ACC112 (cell line): ENCODE measurements around the gene MAP2K4.

ENCODE experiments used
- H2AFZ ChIP-seq: fragments of 200-600 bp; sonication (generic); one replicate; pipeline ENCODE4 v1.6.0; 2017; ENCODE audit warnings: antibody characterized with exemption, low read length; ENCODE audit not compliant: unreplicated experiment
- H3K27ac ChIP-seq: fragments of 200-600 bp; sonication (generic); 2 replicates; pipeline ENCODE4 v1.5.1; 2014; ENCODE audit warnings: low read depth, mild to moderate bottlenecking, antibody characterized with exemption, low read length, moderate library complexity
- H3K27me3 ChIP-seq: fragments of 200-600 bp; sonication (generic); 2 replicates; pipeline ENCODE4 v1.6.1; 2014; ENCODE audit warnings: mild to moderate bottlenecking, antibody characterized with exemption, low read length, moderate library complexity, mixed read lengths; ENCODE audit not compliant: insufficient read depth
- H3K36me3 ChIP-seq: fragments of 200-600 bp; sonication (generic); 2 replicates; pipeline ENCODE4 v1.6.1; 2016; ENCODE audit warnings: mild to moderate bottlenecking, antibody characterized with exemption, low read length, moderate library complexity, mixed read lengths; ENCODE audit not compliant: insufficient read depth
- H3K4me1 ChIP-seq: fragments of 200-600 bp; sonication (generic); one replicate; pipeline ENCODE4 v1.6.1; 2016; ENCODE audit warnings: low read length, mixed read lengths; ENCODE audit not compliant: insufficient read depth, unreplicated experiment, control insufficient read depth
- H3K4me3 ChIP-seq: fragments of 200-600 bp; sonication (generic); 2 replicates; pipeline ENCODE4 v1.5.1; 2014; ENCODE audit warnings: mild to moderate bottlenecking, low read depth, low read length
- H3K79me2 ChIP-seq: fragments of 200-600 bp; sonication (generic); one replicate; pipeline ENCODE4 v1.6.0; 2016; ENCODE audit warnings: low read length; ENCODE audit not compliant: control insufficient read depth, unreplicated experiment, insufficient read depth

The MAP2K4 gene

GRCh38 chr17:11997147-11997971 lies 23.3 kb upstream of the MAP2K4 start, which contains the start of gene ZNF18:
ZNF18 (minus strand) TSS chr17:11997475; CDS start chr17:11992829, 4,646 bp downstream.
- Histone ChIP-seq H2AFZ (peak within 1 kb of the TSS; percentile 99), H3K27ac (peak within 1 kb of the TSS; percentile 55), H3K27me3 (no peaks in the 10 kb centered on the region), H3K79me2 (peaks cover 4% of the 10 kb centered on the region), H3K36me3 (no peaks in the 10 kb centered on the region), H3K4me1 (no peaks in the 10 kb centered on the region), H3K4me3 (peak within 1 kb of the TSS; percentile 82)

- no peaks in the 10 kb centered on the region for H3K36me3 ChIP-seq
- H3K27me3 ChIP-seq: no peaks in the 10 kb centered on the region
- H3K27ac ChIP-seq: peak overlapping the region; percentile 39; the same call in 1 of the 2 replicates
- peak overlapping the region; percentile 82 for H3K4me3 ChIP-seq
- H3K79me2 ChIP-seq: peaks cover 4% of the 10 kb centered on the region
- H2AFZ ChIP-seq: peak overlapping the region; percentile 99
- no peaks in the 10 kb centered on the region for H3K4me1 ChIP-seq
Measured at GRCh38 chr17:11997972-11998233, 22.8 kb upstream of the MAP2K4 start.

- Histone ChIP-seq H3K27me3 (no peaks in the 10 kb centered on the region), H3K4me3 (no peak overlapping the region), H3K27ac (no peak overlapping the region), H3K36me3 (no peaks in the 10 kb centered on the region), H3K4me1 (no peaks in the 10 kb centered on the region), H2AFZ (no peak overlapping the region), H3K79me2 (peaks cover 4% of the 10 kb centered on the region)
Measured at GRCh38 chr17:11999696-12000095, 21.0 kb upstream of the MAP2K4 start.

GRCh38 chr17:12007466-12007865 lies 13.2 kb upstream of the MAP2K4 start:
- no peaks in the 10 kb centered on the region for H3K79me2 ChIP-seq
- H2AFZ ChIP-seq: no peak overlapping the region
- H3K27me3 ChIP-seq: no peaks in the 10 kb centered on the region
- H3K27ac ChIP-seq: no peak overlapping the region
- peaks cover 5% of the 10 kb centered on the region for H3K4me1 ChIP-seq
- H3K4me3 ChIP-seq: no peak overlapping the region
- H3K36me3 ChIP-seq: no peaks in the 10 kb centered on the region

- Histone ChIP-seq H3K36me3 (0 out of 2 replicates have a peak, but pooled peaks cover 4% of the 10 kb centered on the region), H3K27ac (no peak overlapping the region), H2AFZ (no peak overlapping the region), H3K79me2 (peaks cover 59% of the 10 kb centered on the region), H3K27me3 (no peaks in the 10 kb centered on the region), H3K4me1 (peaks cover 46% of the 10 kb centered on the region), H3K4me3 (peak overlapping the region; percentile 87)
Measured at GRCh38 chr17:12021623-12022140, 1.0 kb downstream of the MAP2K4 start.

GRCh38 chr17:12022310-12022709 lies 1.6 kb downstream of the MAP2K4 start:
- 0 out of 2 replicates have a peak, but pooled peaks cover 5% of the 10 kb centered on the region for H3K36me3 ChIP-seq
- peaks cover 65% of the 10 kb centered on the region for H3K79me2 ChIP-seq
- H3K4me3 ChIP-seq: peak overlapping the region; percentile 87
- H2AFZ ChIP-seq: no peak overlapping the region
- H3K4me1 ChIP-seq: peaks cover 46% of the 10 kb centered on the region
- H3K27me3 ChIP-seq: no peaks in the 10 kb centered on the region
- H3K27ac ChIP-seq: no peak overlapping the region

- Histone ChIP-seq H3K79me2 (peaks cover 83% of the 10 kb centered on the region), H3K4me1 (peaks cover 46% of the 10 kb centered on the region), H3K27me3 (no peaks in the 10 kb centered on the region), H3K36me3 (0 out of 2 replicates have a peak, but pooled peaks cover 5% of the 10 kb centered on the region), H3K27ac (peak overlapping the region; percentile 28; the same call in 1 of the 2 replicates), H2AFZ (no peak overlapping the region), H3K4me3 (no peak overlapping the region)
Measured at GRCh38 chr17:12024327-12024726, 3.6 kb downstream of the MAP2K4 start.

GRCh38 chr17:12027658-12028057 lies 7.0 kb downstream of the MAP2K4 start:
- H3K27ac ChIP-seq: no peak overlapping the region
- peaks cover 33% of the 10 kb centered on the region for H3K4me1 ChIP-seq
- H2AFZ ChIP-seq: no peak overlapping the region
- no peak overlapping the region for H3K4me3 ChIP-seq
- H3K27me3 ChIP-seq: no peaks in the 10 kb centered on the region
- 0 out of 2 replicates have a peak, but pooled peaks cover 5% of the 10 kb centered on the region for H3K36me3 ChIP-seq
- H3K79me2 ChIP-seq: peaks cover 85% of the 10 kb centered on the region

GRCh38 chr17:12028611-12029010 lies 7.9 kb downstream of the MAP2K4 start:
- H3K4me1 ChIP-seq: peaks cover 24% of the 10 kb centered on the region
- H3K4me3 ChIP-seq: no peak overlapping the region
- H3K27me3 ChIP-seq: no peaks in the 10 kb centered on the region
- peaks cover 79% of the 10 kb centered on the region for H3K79me2 ChIP-seq
- H2AFZ ChIP-seq: no peak overlapping the region
- H3K36me3 ChIP-seq: 0 out of 2 replicates have a peak, but pooled peaks cover 5% of the 10 kb centered on the region
- H3K27ac ChIP-seq: no peak overlapping the region

- Histone ChIP-seq H3K27me3 (no peaks in the 10 kb centered on the region), H3K79me2 (peaks cover 62% of the 10 kb centered on the region), H3K27ac (no peak overlapping the region), H2AFZ (no peak overlapping the region), H3K4me3 (no peak overlapping the region), H3K4me1 (no peaks in the 10 kb centered on the region), H3K36me3 (no peaks in the 10 kb centered on the region)
Measured at GRCh38 chr17:12034538-12034937, 13.9 kb downstream of the MAP2K4 start.

- peaks cover 65% of the 10 kb centered on the region for H3K79me2 ChIP-seq
Measured at GRCh38 chr17:12035673-12036072, 15.0 kb downstream of the MAP2K4 start.

More at GRCh38 chr17:12035673-12036072, 15.0 kb downstream of the MAP2K4 start:
- no peak overlapping the region for H3K4me3 ChIP-seq
- no peak overlapping the region for H3K27ac ChIP-seq
- H3K27me3 ChIP-seq: no peaks in the 10 kb centered on the region
- H2AFZ ChIP-seq: no peak overlapping the region
- H3K4me1 ChIP-seq: peaks cover 8% of the 10 kb centered on the region
- no peaks in the 10 kb centered on the region for H3K36me3 ChIP-seq
